Endothelial cell of umbilical vein (primary cell): Measurements from ENCODE around the gene CDC42EP3. TPM values are rescaled to one million over a fixed set of nuclear protein-coding genes. Genes with fewer than 3 reads are reported as not detected.

ENCODE experiments used
- BruUV-seq: library from RNA; stranded (reverse); fragments of 400-500 nt; replicated peaks from 2 replicates; lab custom pipeline; 2021; lab: Mats Ljungman, UMichigan
- CTCF ChIA-PET: fragments of 300-600, 350-600 bp; sonication (Branson Sonifier 250); formaldehyde crosslinking; loops from one replicate; lab custom pipeline; 2021; ENCODE audit warnings: antibody characterized with exemption, inconsistent platforms; lab: Charles Lee
- POLR2A ChIA-PET: fragments of 300-600, 350-600 bp; sonication (Branson Sonifier 250); formaldehyde crosslinking; loops from one replicate; lab custom pipeline; 2021; ENCODE audit warnings: antibody characterized with exemption, inconsistent platforms; lab: Charles Lee
- DNase-seq: peaks from one replicate; pipeline ENCODE4 v3.0.0-alpha.2; 2011; ENCODE audit warnings: low read depth, low spot score
- FAIRE-seq: peaks from 2 replicates; lab custom pipeline; 2011; peaks lifted over from hg19 to GRCh38; lab: Jason Lieb, UNC
- H2AFZ ChIP-seq: 2 replicates; pipeline ENCODE4 v1.6.0; 2012; ENCODE audit warnings: low read depth, low read length, control low read depth, inconsistent platforms
- H3K27ac ChIP-seq: 2 replicates; pipeline ENCODE4 v1.5.1; 2011; ENCODE audit warnings: low read depth, mild to moderate bottlenecking, control low read depth, low read length, moderate library complexity; ENCODE audit not compliant: insufficient read depth
- H3K27me3 ChIP-seq, 2 experiments: 2 replicates each; pipeline versions ENCODE4 v1.6.0 to v1.6.1; 2011; ENCODE audit warnings: low read length in 2 of 2, mixed read lengths in 1 of 2; ENCODE audit not compliant: control insufficient read depth in 2 of 2, insufficient read depth in 2 of 2
- H3K36me3 ChIP-seq, 2 experiments: 2 replicates in 1 of 2; 3 replicates in 1 of 2; pipeline ENCODE4 v1.5.1; 2011; ENCODE audit warnings: low read length in 2 of 2, mild to moderate bottlenecking in 1 of 2, moderate library complexity in 1 of 2; ENCODE audit not compliant: control insufficient read depth in 2 of 2, insufficient read depth in 2 of 2; ENCODE audit errors: extremely low read depth in 1 of 2
- H3K4me1 ChIP-seq: 3 replicates; pipeline ENCODE4 v1.5.1; 2011; ENCODE audit warnings: mild to moderate bottlenecking, low read length; ENCODE audit not compliant: control insufficient read depth, insufficient read depth; ENCODE audit errors: extremely low read depth
- H3K4me2 ChIP-seq: 2 replicates; pipeline ENCODE4 v1.6.1; 2011; ENCODE audit warnings: low read length, control low read depth, mixed read lengths; ENCODE audit not compliant: insufficient read depth
- H3K4me3 ChIP-seq, 3 experiments: fragments of 200-600 bp in 1 of 3; sonication (generic), shearing (Covaris generic) in 1 of 3; replicated peaks in 1 of 3; 2 replicates each; pipeline ENCODE4 v1.5.1; 2011 to 2016; ENCODE audit warnings: control low read depth in 3 of 3, low read length in 3 of 3, mild to moderate bottlenecking in 2 of 3, inconsistent platforms in 1 of 3, low read depth in 1 of 3, moderate library complexity in 1 of 3; ENCODE audit not compliant: insufficient read depth in 1 of 3
- H3K79me2 ChIP-seq: 2 replicates; pipeline ENCODE4 v1.6.0; 2012; ENCODE audit warnings: low read length, inconsistent platforms; ENCODE audit not compliant: control insufficient read depth, insufficient read depth
- H3K9ac ChIP-seq: replicated peaks from 2 replicates; pipeline ENCODE3; 2011; ENCODE audit warnings: low read length, control low read depth; ENCODE audit not compliant: insufficient read depth; ENCODE audit errors: extremely low read depth
- H3K9me1 ChIP-seq: replicated peaks from 3 replicates; pipeline ENCODE4 v1.6.0; 2011; ENCODE audit warnings: mild to moderate bottlenecking, low read length; ENCODE audit not compliant: control insufficient read depth, insufficient read depth; ENCODE audit errors: extremely low read depth
- H3K9me3 ChIP-seq: replicated peaks from 2 replicates; pipeline ENCODE4 v1.5.1; 2012; ENCODE audit warnings: low read length, inconsistent platforms; ENCODE audit not compliant: control insufficient read depth, insufficient read depth
- H4K20me1 ChIP-seq: replicated peaks from 2 replicates; pipeline ENCODE3; 2011; ENCODE audit warnings: mild to moderate bottlenecking, low read length; ENCODE audit not compliant: control insufficient read depth, insufficient read depth; ENCODE audit errors: extremely low read depth
- CTCF ChIP-seq, 2 donors: IDR thresholded peaks; 1 replicate in 1 of 2; 2 replicates in 1 of 2; pipeline ENCODE4 v1.5.1; 2011; ENCODE audit warnings: low read length in 2 of 2, mild to moderate bottlenecking in 2 of 2, moderate library complexity in 2 of 2, control low read depth in 1 of 2, inconsistent platforms in 1 of 2, low read depth in 1 of 2; ENCODE audit not compliant: insufficient read depth in 1 of 2; ENCODE audit errors: extremely low read depth in 1 of 2
- EZH2 ChIP-seq: IDR thresholded peaks from 2 replicates; pipeline ENCODE4 v1.6.1; 2012; ENCODE audit warnings: borderline replicate concordance, low read depth, mild to moderate bottlenecking, moderate library complexity, low read length, inconsistent platforms; ENCODE audit not compliant: severe bottlenecking
- FOS ChIP-seq: IDR thresholded peaks from 2 replicates; pipeline ENCODE4 v1.6.1; 2011; ENCODE audit warnings: mild to moderate bottlenecking, low read length, moderate library complexity, borderline replicate concordance; ENCODE audit not compliant: insufficient read depth
- GATA2 ChIP-seq: IDR thresholded peaks from 2 replicates; pipeline ENCODE4 v1.7.0; 2011; ENCODE audit warnings: low read depth, mild to moderate bottlenecking, moderate library complexity, mixed read lengths, low read length; ENCODE audit not compliant: insufficient read length, insufficient read depth
- JUN ChIP-seq: IDR thresholded peaks from 2 replicates; pipeline ENCODE4 v1.6.1; 2011; ENCODE audit warnings: borderline replicate concordance, low read depth; ENCODE audit not compliant: insufficient read length, insufficient read depth
- MAX ChIP-seq: IDR thresholded peaks from 2 replicates; pipeline ENCODE4 v1.6.1; 2011; ENCODE audit not compliant: insufficient read depth, insufficient read length
- MYC ChIP-seq: IDR thresholded peaks from one replicate; pipeline ENCODE4 v1.6.1; 2011; ENCODE audit warnings: mild to moderate bottlenecking, low read depth, low read length
- POLR2A ChIP-seq: IDR thresholded peaks from 2 replicates; pipeline ENCODE4 v1.6.1; 2012; ENCODE audit warnings: low read depth, mild to moderate bottlenecking, control low read depth, low read length
- POLR2AphosphoS5 ChIP-seq: IDR thresholded peaks from 2 replicates; pipeline ENCODE4 v1.6.1; 2012; ENCODE audit warnings: low read depth, mild to moderate bottlenecking, control low read depth, low read length, moderate library complexity; ENCODE audit not compliant: insufficient read depth
- dilution Hi-C: fragments of 300-500 bp; cut with MboI; formaldehyde crosslinking; loops from one replicate; pipeline ENCODE4 v1.15.0; 2019; ENCODE audit warnings: low sequenced_read_pairs; ENCODE audit not compliant: extremely low pct_ligation_motif_present
- intact Hi-C: fragments of 100-400 bp; cut with micrococcal nuclease; formaldehyde crosslinking; loops from one replicate; pipeline ENCODE4 v1.10.0; 2022
- polyA plus RNA-seq, 4 experiments: library from polyadenylated mRNA; depleted of rRNA in 3 of 4; stranded (reverse) in 3 of 4; unstranded in 1 of 4; fragments of >200 nt; gene quantifications; 2 replicates each; pipeline versions ENCODE4 v1.2.1 to v1.2.3, GENCODE V29; 2011 to 2012; ENCODE audit warnings: missing spikeins in 1 of 4
- total RNA-seq: library from RNA; stranded (reverse); gene quantifications from 2 replicates; pipeline ENCODE4 v1.2.3, GENCODE V29; 2021

Gene CDC42EP3
- total and polyA plus RNA-seq, 2 donors (not counting 3 experiments of a cell fraction or from before 2014, with no cell fraction given) = 14.6 to 54.7 TPM

- TF ChIP-seq JUN = no peak
- TF ChIP-seq MAX = no peak
- no peak for TF ChIP-seq CTCF (IDR thresholded peaks at IDR 0.05; ENCODE audit: extremely low read depth in 1 of 2, insufficient read depth in 1 of 2, low read depth in 1 of 2, low read length in 2 of 2)
- TF ChIP-seq MYC = no peak
- TF ChIP-seq POLR2A = no peak
- no peak for TF ChIP-seq GATA2
- no peak for TF ChIP-seq POLR2AphosphoS5
- no peak for TF ChIP-seq FOS
- no peak for TF ChIP-seq EZH2
- Histone ChIP-seq H3K9ac (no peak overlapping the region), H2AFZ (no peak overlapping the region), H3K4me1 (no peaks in the 10 kb centered on the region), H3K9me3 (no peaks in the 10 kb centered on the region), H3K79me2 (no peaks in the 10 kb centered on the region), H3K9me1 (no peaks in the 10 kb centered on the region), H4K20me1 (no peaks in the 10 kb centered on the region), H3K36me3 (no peaks in the 10 kb centered on the region), H3K4me2 (no peak overlapping the region), H3K27me3 (no peaks in the 10 kb centered on the region), H3K4me3 (no peak overlapping the region), H3K27ac (no peak overlapping the region)
- DNase-seq = no peak
- BruUV-seq = no TSS peak
- ChIA-PET CTCF (interaction anchor here (1.1 to 2.0 kb wide), 3 partner anchors 9 to 266 kb away, joined by 3 to 5 read pairs (median 4); no protein-coding TSS in a partner anchor), POLR2A (no interaction called here)
- dilution Hi-C loops = no loop called here
- intact Hi-C loops = no loop called here
- FAIRE-seq = no peak
Observed at GRCh38 chr2:37610638-37611289, 60.7 kb downstream of the CDC42EP3 start.
